Activated T-helper 17 cell treated with anti-CD3 and anti-CD28 coated beads, Interleukin-2, amount 50 U/mL, for 72 hours (primary cell): ENCODE data around the gene RAB8A. TPM values are rescaled to one million over a fixed set of nuclear protein-coding genes. Genes with fewer than 3 reads are reported as not detected.
A peak's percentile ranks its signal among the peaks of the same experiment; 100 is the strongest.

Experiments used
- ATAC-seq: fragments of 150-1000 bp; cut with Tn5 transposase; replicated peaks from 2 replicates; pipeline ENCODE4 v1.10.0; 2021; ENCODE audit warnings: mild to moderate bottlenecking, moderate library complexity
- H3K27ac Mint-ChIP-seq: one replicate; pipeline ENCODE4 v1.8.0; 2022; ENCODE audit warnings: mixed read lengths
- H3K27me3 Mint-ChIP-seq: one replicate; pipeline ENCODE4 v1.8.0; 2022; ENCODE audit warnings: mixed read lengths
- H3K36me3 Mint-ChIP-seq: one replicate; pipeline ENCODE4 v1.8.0; 2022; ENCODE audit warnings: low read depth, mild to moderate bottlenecking, mixed read lengths
- H3K4me1 Mint-ChIP-seq: one replicate; pipeline ENCODE4 v1.8.0; 2022; ENCODE audit warnings: mixed read lengths
- H3K4me3 Mint-ChIP-seq: one replicate; pipeline ENCODE4 v1.8.0; 2022; ENCODE audit warnings: mild to moderate bottlenecking, mixed read lengths
- H3K9me3 Mint-ChIP-seq: one replicate; pipeline ENCODE4 v1.8.0; 2022; ENCODE audit warnings: mixed read lengths
- total RNA-seq, 2 donors: library from RNA; stranded (reverse); gene quantifications; one replicate each; pipeline ENCODE4 v1.2.3, GENCODE V29; 2022

The RAB8A gene
- total RNA-seq: 100 to 1,000 TPM; 140 to 212 TPM

DNA sequence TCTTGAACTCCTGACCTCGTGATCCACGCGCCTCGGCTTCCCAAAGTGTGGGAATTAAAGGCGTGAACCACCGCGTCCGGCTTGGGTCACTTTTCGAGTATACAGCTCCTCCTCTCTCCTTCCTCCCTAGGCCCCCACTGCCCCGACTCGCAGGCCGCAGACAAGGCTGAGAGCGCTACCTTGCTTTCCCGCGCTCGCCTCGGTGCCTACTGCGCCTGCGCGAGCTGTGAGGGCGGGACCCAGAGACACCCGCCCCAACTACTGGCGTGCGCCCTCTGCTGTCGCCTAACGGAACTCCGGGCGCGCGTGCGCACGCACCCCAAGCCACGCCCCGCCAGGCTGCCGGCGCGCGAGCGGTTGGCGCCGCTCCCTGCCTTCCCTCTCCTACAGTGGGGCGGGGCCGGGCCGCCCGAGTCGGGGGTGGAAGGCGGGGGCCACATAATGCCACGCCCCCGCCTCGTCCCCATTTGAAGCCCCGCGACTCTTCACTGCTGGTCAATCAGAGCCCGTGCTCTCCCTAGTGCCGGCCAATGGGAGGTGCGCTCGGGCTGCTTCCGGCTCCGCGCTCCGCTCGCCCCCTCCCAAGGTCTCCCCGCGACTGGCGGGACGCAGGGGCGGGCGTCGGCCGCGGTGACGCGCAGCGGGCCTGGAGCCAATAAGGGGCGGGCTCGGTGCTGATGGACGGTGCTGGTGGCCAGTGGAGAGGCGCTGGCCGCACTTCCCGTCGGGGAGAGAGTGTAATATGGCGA, at the start of gene RAB8A:
TSS of gene RAB8A (plus strand) at position 730 of the 749 bp plus-strand sequence. CDS start at position 743, 13 bp downstream.
- Mint-ChIP-seq H3K27me3 (no peaks in the 10 kb centered on the region), H3K27ac (peak within 1 kb of the TSS; percentile 94), H3K4me1 (peaks cover 6% of the 10 kb centered on the region), H3K9me3 (no peaks in the 10 kb centered on the region), H3K4me3 (peak within 1 kb of the TSS; percentile 92), H3K36me3 (peaks cover 46% of the 10 kb centered on the region)
- peak; percentile 94 for ATAC-seq

DNA sequence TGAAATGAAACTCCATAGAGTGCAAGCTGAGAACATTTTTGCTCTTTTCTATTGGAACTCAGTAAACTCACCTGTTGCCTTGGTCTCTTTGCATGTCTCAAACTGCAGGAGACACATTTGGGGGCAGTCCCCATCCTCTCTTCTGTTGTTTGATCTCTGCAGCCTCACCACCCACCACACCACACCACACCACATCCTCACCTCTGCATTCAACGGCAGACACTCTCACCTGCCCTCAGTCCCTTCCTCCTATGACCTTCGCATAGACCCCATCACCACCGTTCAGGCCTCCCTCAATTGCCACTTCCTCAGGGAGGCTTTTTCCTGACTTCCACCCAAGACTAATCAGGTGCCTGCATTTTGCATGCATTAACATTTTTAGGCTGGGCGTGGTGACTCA, 49.7 kb upstream of the RAB8A start:
- Mint-ChIP-seq H3K27ac (no peak overlapping the region), H3K4me3 (no peak overlapping the region), H3K36me3 (no peaks in the 10 kb centered on the region), H3K9me3 (no peaks in the 10 kb centered on the region), H3K4me1 (peaks cover 20% of the 10 kb centered on the region), H3K27me3 (no peaks in the 10 kb centered on the region)
- ATAC-seq: peak; percentile 59

DNA sequence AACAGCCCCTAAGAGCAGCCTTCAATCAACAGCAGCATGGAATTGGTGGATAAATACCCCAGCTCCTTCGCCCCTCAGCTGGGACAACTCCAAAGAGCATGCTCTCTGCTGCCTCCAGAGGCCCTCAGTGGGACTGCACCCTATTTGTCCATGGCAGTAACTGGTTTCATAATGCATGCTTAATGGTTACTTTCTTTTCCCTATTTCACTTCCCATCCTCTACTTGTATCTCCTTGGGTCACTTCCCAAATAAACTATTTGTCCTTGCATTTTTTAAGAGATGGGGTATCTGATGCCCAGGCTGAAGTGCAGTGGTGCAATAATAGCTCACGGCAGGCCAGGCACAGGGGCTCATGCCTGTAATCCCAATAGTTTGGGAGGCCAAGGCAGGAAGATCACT, 48.9 kb upstream of the RAB8A start:
- Mint-ChIP-seq H3K9me3 (no peaks in the 10 kb centered on the region), H3K4me3 (peak overlapping the region; percentile 11), H3K36me3 (no peaks in the 10 kb centered on the region), H3K27ac (peak overlapping the region; percentile 57), H3K27me3 (no peaks in the 10 kb centered on the region), H3K4me1 (peaks cover 20% of the 10 kb centered on the region)
- no peak for ATAC-seq

DNA sequence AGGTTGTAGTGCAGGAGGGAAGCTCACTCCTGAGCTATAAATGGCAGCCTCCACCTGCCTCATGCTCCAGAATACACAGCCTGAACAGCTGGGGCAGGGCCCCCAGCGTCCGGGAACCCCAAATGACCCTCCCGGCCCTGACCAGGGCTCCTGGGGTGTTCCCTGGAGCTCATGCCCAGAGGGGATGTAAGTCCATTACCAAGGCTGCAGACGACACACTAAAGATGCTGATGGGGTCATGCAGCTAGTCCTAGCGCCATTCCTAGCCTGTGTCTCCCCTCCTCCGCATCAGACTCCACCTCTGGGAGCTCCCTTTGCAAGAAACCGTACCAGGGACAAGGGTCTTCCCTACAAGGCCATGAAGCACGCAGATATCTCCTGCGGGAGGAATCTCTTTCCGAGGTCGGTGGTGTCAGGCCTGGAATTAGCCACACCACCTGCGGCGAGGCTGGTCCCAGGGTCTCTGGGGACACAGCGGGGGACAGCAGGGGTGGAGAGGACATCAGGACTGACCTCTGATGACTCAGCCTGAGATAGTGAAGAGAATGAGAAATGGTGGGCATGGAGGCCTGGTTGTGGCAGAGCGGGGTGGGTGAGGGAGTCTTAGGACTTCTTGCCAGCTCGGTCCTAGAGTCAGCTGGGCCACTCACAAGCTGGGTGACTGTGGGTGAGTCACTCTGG, 47.3 kb upstream of the RAB8A start:
- H3K27me3 Mint-ChIP-seq: no peaks in the 10 kb centered on the region
- H3K9me3 Mint-ChIP-seq: no peaks in the 10 kb centered on the region
- no peaks in the 10 kb centered on the region for H3K36me3 Mint-ChIP-seq
- no peak overlapping the region for H3K27ac Mint-ChIP-seq
- peaks cover 20% of the 10 kb centered on the region for H3K4me1 Mint-ChIP-seq
- peak; percentile 8 for ATAC-seq
- H3K4me3 Mint-ChIP-seq: no peak overlapping the region

DNA sequence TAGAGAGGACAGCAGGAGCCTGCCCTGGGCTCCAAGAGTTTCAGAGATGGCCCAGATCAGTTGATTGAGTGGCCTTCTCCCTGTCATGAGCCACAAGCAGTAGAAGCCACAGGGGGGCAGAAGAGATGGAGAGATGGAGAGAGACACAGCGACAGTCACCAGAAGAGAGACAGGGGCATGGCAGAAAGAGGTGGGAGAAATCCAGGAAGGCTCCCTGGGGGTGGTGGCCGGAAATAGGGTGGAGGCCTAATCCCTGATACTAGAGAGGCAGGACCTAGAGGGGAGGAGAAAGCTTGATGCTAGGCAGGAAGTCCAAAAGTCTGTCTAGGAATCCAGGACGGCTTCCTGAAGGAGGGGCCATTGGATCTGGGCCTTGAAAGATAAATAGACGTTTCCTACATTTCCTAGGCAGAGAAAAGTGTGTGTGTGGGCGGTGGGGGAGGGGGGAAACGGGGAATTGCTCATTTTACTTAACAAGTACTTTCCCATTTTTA, 45.0 kb upstream of the RAB8A start:
- Mint-ChIP-seq H3K4me3 (peak overlapping the region; percentile 1), H3K27me3 (no peaks in the 10 kb centered on the region), H3K27ac (peak overlapping the region; percentile 72), H3K4me1 (peaks cover 19% of the 10 kb centered on the region), H3K9me3 (no peaks in the 10 kb centered on the region), H3K36me3 (no peaks in the 10 kb centered on the region)
- peak; percentile 28 for ATAC-seq

DNA sequence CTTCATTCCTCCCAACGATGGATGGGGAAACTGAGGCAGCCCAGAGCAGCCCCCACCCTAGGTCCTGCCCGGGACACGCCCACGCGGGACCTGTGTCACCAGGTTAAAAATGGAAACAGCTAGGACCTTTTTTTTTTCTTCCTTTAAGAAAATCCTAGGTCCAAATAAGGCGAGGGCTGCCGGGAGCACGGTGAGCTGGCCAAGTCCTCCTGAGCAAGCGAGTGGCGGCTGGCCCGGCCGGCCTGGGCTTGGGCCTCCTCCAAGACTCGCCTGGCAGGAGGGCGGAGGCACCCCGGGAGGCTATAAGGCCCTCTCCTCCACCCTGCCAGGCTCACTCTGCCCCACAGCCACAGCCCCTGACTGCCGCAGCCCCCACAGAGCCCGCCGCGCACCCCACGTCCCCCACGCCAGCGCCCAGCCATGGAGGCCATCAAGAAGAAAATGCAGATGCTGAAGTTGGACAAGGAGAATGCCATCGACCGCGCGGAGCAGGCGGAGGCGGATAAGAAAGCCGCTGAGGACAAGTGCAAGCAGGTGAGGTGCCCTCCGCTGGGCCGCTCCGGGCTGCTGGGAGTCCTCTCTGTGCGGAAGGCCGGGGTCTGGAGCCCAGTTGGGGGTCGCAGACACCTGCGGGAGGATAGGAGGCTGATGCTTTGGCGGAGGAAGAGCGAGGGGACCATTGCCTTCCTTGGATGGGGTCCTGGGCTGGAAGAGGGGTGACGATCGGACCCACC, 44.3 kb upstream of the RAB8A start:
- H3K4me1 Mint-ChIP-seq: peaks cover 14% of the 10 kb centered on the region
- ATAC-seq: no peak
- no peak overlapping the region for H3K4me3 Mint-ChIP-seq
- H3K27ac Mint-ChIP-seq: no peak overlapping the region
- H3K36me3 Mint-ChIP-seq: no peaks in the 10 kb centered on the region
- H3K9me3 Mint-ChIP-seq: no peaks in the 10 kb centered on the region
- H3K27me3 Mint-ChIP-seq: no peaks in the 10 kb centered on the region

DNA sequence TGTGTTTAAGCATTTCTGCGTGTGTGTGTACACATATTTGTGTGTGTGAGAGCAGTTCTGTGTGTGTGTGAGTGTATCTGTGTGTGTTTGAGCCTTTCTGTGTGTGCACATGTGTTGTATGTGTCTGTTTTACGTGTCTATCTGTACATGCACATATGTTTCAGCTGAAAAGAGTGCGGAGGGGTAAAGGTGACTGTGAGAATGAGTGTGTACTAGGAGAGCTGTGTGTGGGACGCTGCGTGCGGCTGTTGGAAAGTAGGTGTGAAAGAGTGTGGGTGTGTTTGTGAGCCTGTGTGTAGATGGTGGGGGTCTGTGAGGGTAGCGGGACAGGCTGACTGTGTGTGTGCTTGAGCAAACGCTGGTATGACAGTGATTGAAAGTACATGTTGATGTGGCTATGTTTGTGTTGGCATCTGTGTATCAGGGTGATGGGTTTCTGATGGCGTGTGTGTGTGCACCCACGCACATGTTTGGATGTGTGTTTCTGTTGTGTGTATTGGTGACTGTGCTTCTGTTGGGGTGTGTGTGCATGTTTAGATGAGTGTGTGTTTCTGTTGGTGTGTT, 42.9 kb upstream of the RAB8A start:
- Mint-ChIP-seq H3K27ac (no peak overlapping the region), H3K9me3 (no peaks in the 10 kb centered on the region), H3K27me3 (no peaks in the 10 kb centered on the region), H3K4me1 (peaks cover 12% of the 10 kb centered on the region), H3K4me3 (no peak overlapping the region), H3K36me3 (no peaks in the 10 kb centered on the region)
- no peak for ATAC-seq

DNA sequence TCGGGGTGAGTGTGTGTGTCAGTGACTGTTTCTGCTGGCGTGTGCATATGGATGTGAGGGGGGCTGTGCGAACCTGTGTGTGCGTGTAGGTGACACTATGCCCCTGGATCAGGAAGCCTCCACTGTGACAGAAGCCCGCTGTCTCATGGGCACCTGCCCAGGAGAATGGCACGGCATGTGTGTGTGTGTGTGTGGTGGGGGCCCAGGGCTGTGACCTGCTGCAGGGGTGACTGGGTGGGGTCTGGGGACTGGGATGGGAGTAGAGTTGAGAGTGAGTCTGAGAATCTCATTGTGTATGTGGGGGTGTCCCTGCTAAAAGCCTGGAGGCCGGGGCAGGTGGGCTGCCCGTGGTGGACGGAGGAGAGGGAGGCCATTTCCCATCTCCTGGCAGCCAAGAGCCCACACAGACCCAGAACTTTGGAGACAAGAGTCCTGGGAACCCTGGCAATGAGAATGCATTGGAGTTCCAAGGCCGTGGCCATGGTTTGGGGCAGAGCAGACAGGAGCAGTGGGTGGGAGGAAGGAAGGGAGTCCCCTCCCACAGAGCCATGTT, 41.8 kb upstream of the RAB8A start:
- Mint-ChIP-seq H3K36me3 (peaks cover under 1% of the 10 kb centered on the region), H3K9me3 (no peaks in the 10 kb centered on the region), H3K27ac (no peak overlapping the region), H3K4me3 (no peak overlapping the region), H3K27me3 (no peaks in the 10 kb centered on the region), H3K4me1 (peaks cover 22% of the 10 kb centered on the region)
- no peak for ATAC-seq

DNA sequence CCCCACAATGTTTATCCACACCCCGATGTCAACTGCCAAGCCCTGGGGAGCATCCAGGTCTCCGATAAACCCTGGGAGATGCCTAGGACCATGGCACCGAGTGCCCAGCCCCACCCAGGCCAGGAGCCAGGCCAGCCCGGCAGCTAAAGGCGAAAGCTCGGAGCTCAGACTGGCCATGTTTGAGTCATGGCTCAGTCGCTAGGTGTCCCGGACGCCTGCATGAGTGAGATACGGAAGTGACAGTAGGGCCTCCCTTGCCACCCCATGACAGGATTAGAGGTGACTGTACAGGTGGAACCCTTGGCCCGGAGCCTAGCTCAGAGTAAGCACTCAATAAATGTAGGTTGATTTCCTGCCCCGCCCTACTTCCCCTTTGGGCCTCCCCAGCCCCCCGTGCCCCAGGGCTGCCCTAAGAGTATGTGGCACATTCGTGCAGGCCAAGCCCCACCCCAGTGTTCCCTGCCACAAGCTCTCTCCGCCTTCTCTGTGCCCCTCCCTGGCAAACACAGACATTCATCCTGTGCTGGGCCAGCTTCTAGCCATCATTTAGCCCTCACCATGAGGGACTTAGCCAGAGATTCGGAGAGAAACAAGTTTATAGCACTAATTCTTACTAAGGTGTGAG, 41.2 kb upstream of the RAB8A start:
- Mint-ChIP-seq H3K27me3 (no peaks in the 10 kb centered on the region), H3K4me1 (peaks cover 26% of the 10 kb centered on the region), H3K4me3 (no peak overlapping the region), H3K36me3 (peaks cover 7% of the 10 kb centered on the region), H3K27ac (no peak overlapping the region), H3K9me3 (no peaks in the 10 kb centered on the region)
- ATAC-seq: peak; percentile 98

DNA sequence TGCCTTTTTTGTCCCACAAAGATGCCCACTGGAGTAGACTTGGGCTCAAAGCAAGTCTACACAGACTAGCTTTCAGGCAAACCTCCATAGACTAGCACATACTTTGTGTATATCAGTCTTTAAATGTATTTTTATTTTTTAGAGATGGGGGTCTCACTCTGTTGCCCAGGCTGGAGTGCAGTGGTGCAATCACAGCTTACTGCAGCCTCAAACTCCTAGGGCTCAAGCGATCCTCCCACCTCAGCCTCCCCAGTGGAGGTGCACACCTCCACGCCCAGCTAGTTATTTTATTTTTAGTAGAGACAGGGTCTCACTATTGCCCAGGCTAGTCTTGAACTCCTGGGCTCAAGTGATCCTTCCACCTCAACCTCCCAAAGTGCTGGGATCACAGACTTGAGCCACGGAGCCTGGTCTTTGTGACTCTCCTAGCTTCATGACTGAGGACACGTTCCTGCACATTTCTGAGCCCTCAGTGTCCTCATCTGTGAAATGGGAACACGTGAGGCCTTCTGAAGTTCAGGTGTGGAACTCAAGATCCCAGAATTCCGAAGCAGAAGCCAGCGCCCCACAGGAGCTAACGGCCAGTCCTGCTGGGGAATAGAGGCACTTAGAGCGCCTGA, 40.5 kb upstream of the RAB8A start:
- ATAC-seq: no peak
- peaks cover 26% of the 10 kb centered on the region for H3K4me1 Mint-ChIP-seq
- H3K9me3 Mint-ChIP-seq: no peaks in the 10 kb centered on the region
- no peak overlapping the region for H3K27ac Mint-ChIP-seq
- H3K36me3 Mint-ChIP-seq: peaks cover 12% of the 10 kb centered on the region
- no peaks in the 10 kb centered on the region for H3K27me3 Mint-ChIP-seq
- H3K4me3 Mint-ChIP-seq: no peak overlapping the region

DNA sequence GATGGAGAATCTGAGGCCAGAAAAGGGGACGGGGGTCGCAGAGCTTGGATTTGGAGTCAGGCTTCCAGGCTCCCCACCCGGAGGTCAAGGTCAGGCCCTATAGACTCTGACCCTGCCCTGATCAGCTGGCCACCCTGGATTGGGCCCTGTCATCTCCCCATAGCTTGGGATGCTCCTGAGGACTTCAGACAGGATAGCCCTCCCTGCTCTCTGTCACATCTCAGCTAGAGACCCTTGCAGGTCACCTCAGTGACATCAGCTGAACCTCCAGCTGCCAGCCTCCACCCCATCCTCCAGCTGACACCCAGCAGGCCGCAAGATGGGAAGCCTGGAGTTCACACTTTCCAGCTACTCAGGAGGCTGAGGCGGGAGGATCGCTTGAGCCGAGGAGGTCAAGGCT, 38.2 kb upstream of the RAB8A start:
- Mint-ChIP-seq H3K4me1 (peaks cover 20% of the 10 kb centered on the region), H3K9me3 (no peaks in the 10 kb centered on the region), H3K27ac (peak overlapping the region; percentile 96), H3K36me3 (peaks cover 31% of the 10 kb centered on the region), H3K4me3 (peak overlapping the region; percentile 82), H3K27me3 (no peaks in the 10 kb centered on the region)
- no peak for ATAC-seq

DNA sequence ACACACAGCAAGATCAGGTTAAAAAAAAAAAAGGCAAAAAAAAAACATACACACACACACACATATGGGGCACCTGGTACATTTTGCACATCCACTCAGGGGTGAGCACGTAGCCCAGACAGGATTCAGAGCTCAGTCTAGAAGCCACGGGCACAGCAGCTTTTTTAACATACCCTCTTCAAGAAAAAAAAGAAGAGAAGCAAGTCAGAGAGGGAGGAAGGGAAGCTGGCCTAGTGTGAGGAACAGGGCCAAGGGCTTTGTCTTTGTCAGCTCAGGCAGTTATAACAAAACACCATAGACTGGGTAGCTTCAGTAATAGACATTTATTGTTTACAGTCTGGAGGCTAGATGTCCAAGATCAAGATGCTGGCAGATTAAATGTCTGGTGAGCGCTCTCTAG, 37.7 kb upstream of the RAB8A start:
- Mint-ChIP-seq H3K4me3 (peak overlapping the region; percentile 82), H3K36me3 (peaks cover 36% of the 10 kb centered on the region), H3K27me3 (no peaks in the 10 kb centered on the region), H3K27ac (peak overlapping the region; percentile 96), H3K4me1 (peaks cover 20% of the 10 kb centered on the region), H3K9me3 (no peaks in the 10 kb centered on the region)
- no peak for ATAC-seq

DNA sequence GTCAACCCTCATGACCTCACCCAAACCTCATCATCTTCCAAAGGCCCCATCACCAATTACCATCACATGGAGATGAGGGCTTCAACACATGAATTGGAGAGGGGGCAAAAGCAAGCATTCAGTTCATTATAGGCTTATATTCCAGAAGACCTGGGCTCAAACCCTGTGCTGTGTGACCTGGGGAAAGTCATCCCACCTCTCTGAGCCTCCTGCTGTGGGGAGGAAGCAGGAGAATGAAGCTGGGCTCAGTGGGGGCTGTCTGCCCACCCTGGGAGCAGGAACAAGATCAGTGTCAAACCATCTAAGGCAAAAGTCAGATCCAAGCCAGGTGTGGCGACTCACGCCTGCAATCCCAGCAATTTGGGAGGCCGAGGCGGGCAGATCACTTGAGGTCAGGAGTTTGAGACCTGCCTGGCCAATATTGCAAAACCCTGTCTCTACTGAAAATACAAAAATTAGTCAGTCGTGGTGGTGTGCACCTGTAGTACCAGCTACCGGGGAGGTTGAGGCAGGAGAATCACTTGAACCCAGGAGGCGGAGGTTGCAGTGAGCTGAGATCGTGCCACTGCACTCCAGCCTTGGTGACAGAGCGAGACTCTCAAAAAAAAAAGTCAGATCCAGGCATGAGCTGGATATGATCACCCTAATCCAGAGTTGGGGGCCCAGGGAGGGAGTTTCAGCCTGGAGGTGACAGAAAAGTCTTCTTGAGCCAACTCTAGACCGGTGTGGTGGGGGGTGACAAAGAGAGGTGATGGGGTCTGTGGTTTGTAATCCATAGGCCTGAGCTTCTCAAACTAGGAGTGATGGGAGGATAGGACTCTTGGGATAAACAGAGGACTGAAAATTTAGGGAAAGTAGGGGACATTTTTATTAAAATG, 37.0 kb upstream of the RAB8A start:
- Mint-ChIP-seq H3K4me1 (peaks cover 25% of the 10 kb centered on the region), H3K36me3 (peaks cover 43% of the 10 kb centered on the region), H3K9me3 (no peaks in the 10 kb centered on the region), H3K27me3 (no peaks in the 10 kb centered on the region), H3K4me3 (peak overlapping the region; percentile 82), H3K27ac (peak overlapping the region; percentile 96)
- no peak for ATAC-seq
